ENCODE data around the gene ZFYVE26. TPM values are rescaled to one million over a fixed set of nuclear protein-coding genes. Genes with fewer than 3 reads are reported as not detected.
A peak's percentile ranks its signal among the peaks of the same experiment; 100 is the strongest.
"Not testable (repeated sequence)": the region's sequence is repeated elsewhere in the genome, so short reads cannot be mapped to it uniquely, and the experiment has no call there.

The ZFYVE26 gene
- total RNA-seq, 2 experiments from 2014 or later = 14.4 to 16.8 TPM

GRCh38 chr14:67704484-67705089 lies 111.8 kb downstream of the ZFYVE26 start:
- Mint-ChIP-seq H3K4me1 (ENCODE audit: low read depth) (no peaks in the 10 kb centered on the region), H3K4me3 (no peak overlapping the region), H3K36me3 (ENCODE audit: low read depth) (no peaks in the 10 kb centered on the region), H3K27ac (no peak overlapping the region), H3K27me3 (peaks cover 2% of the 10 kb centered on the region), H3K9me3 (peaks cover 5% of the 10 kb centered on the region)
- DNase-seq = peak; percentile 44
- ChIA-PET CTCF (interaction anchor here (0.7 to 6.0 kb wide), 61 partner anchors 8 to 290 kb away, joined by 3 to 119 read pairs (median 5); partner anchors contain the start of genes ARG2, PIGH, PLEKHH1 and RDH11), POLR2A (interaction anchor here (0.6 to 1.2 kb wide), 5 partner anchors 11 to 278 kb away, joined by 3 to 4 read pairs (median 3); no protein-coding TSS in a partner anchor)
- peak; percentile 89 for ATAC-seq
- intact Hi-C loops (cut with micrococcal nuclease) = loop anchor here (2.0 to 10.0 kb wide), 2 partner anchors 86 to 120 kb away; partner anchors contain the start of gene ARG2
- TF ChIP-seq, protein P1, sequence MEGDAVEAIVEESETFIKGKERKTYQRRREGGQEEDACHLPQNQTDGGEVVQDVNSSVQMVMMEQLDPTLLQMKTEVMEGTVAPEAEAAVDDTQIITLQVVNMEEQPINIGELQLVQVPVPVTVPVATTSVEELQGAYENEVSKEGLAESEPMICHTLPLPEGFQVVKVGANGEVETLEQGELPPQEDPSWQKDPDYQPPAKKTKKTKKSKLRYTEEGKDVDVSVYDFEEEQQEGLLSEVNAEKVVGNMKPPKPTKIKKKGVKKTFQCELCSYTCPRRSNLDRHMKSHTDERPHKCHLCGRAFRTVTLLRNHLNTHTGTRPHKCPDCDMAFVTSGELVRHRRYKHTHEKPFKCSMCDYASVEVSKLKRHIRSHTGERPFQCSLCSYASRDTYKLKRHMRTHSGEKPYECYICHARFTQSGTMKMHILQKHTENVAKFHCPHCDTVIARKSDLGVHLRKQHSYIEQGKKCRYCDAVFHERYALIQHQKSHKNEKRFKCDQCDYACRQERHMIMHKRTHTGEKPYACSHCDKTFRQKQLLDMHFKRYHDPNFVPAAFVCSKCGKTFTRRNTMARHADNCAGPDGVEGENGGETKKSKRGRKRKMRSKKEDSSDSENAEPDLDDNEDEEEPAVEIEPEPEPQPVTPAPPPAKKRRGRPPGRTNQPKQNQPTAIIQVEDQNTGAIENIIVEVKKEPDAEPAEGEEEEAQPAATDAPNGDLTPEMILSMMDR (IDR thresholded peaks at IDR 0.05) = peak; percentile 72

DNA sequence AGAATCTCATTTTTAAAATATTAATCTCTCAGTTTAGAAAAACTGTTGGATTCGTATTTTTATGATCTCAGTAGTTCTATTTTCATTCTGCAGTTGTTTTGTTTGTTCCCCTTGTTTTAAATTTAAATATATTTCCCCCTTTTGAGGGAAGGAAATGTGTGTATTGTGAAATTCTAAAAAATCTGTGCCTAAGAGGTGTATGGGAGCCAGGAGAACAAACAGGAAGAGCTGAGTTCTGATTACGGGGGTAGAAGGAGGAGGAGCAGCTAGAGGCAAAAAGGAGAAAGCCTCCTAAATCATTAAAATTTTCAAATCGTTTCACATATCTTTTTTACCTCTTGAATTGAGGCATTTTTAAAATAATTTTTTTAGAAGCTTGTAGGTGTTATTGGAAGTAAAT lies 112.4 kb downstream of the ZFYVE26 start:
- DNase-seq (no peak), ATAC-seq (no peak)
- TF ChIP-seq, protein P1 (IDR thresholded peaks at IDR 0.05) = no peak
- H3K27me3 Mint-ChIP-seq = peaks cover 2% of the 10 kb centered on the region
- POLR2A ChIA-PET = interaction anchor here (1.0 to 1.2 kb wide), 4 partner anchors 11 to 83 kb away, joined by 3 to 4 read pairs (median 4); no protein-coding TSS in a partner anchor
- no peak overlapping the region for H3K4me3 Mint-ChIP-seq
- H3K36me3 Mint-ChIP-seq (ENCODE audit: low read depth) = no peaks in the 10 kb centered on the region
- no peak overlapping the region for H3K27ac Mint-ChIP-seq
- no peaks in the 10 kb centered on the region for H3K4me1 Mint-ChIP-seq (ENCODE audit: low read depth)
- peaks cover 1% of the 10 kb centered on the region for H3K9me3 Mint-ChIP-seq
- intact Hi-C loops (cut with micrococcal nuclease) = loop anchor here (2.0 to 10.0 kb wide), 2 partner anchors 85 to 119 kb away; partner anchors contain the start of gene ARG2
- CTCF ChIA-PET = interaction anchor here (0.7 to 6.0 kb wide), 58 partner anchors 9 to 290 kb away, joined by 3 to 119 read pairs (median 6); partner anchors contain the start of genes ARG2, PIGH, PLEKHH1 and RDH11

GRCh38 chr14:67701492-67701891 lies 114.9 kb downstream of the ZFYVE26 start, which contains the start of gene RDH12:
Gene RDH12 (plus strand): TSS chr14:67701886. CDS start chr14:67722643, 20,757 bp downstream.
- intact Hi-C loops (cut with micrococcal nuclease) = loop anchor here (10.0 kb wide), 1 partner anchor 117 kb away; no protein-coding TSS in a partner anchor
- POLR2A ChIA-PET = interaction anchor here (0.7 kb wide), 1 partner anchor 83 kb away, joined by 3 read pairs; no protein-coding TSS in a partner anchor
- H3K27me3 Mint-ChIP-seq; H3K4me1 Mint-ChIP-seq (ENCODE audit: low read depth); H3K27ac Mint-ChIP-seq; H3K9me3 Mint-ChIP-seq; ATAC-seq; H3K4me3 Mint-ChIP-seq; H3K36me3 Mint-ChIP-seq (ENCODE audit: low read depth); DNase-seq: not testable (repeated sequence)
- CTCF ChIA-PET = interaction anchor here (1.1 to 6.0 kb wide), 6 partner anchors 35 to 274 kb away, joined by 3 to 119 read pairs (median 38); partner anchors contain the start of genes ARG2 and PIGH

DNA sequence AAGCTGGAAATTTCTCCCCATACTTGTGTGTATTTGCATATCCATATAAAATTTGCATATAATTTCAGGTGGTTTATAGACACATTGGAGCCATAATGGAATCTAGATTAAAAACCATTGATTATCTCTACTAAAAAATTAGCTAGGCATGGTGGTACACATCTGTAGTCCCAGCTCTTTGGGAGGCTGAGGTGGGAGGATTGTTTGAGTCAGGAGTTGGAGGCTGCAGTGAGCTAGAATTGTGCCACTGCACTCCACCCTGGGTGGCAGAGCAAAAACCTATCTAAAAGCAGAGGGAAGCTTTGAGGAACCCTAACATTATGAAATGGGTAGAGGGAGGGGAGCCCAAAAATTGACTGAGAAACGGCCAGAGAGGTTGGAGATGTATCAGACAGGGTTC lies 118.2 kb downstream of the ZFYVE26 start:
- ATAC-seq (no peak), DNase-seq (no peak)
- no peaks in the 10 kb centered on the region for H3K9me3 Mint-ChIP-seq
- ChIA-PET CTCF (interaction anchor here (1.6 to 2.3 kb wide), 2 partner anchors 25 to 79 kb away, joined by 4 to 10 read pairs; partner anchors contain the start of gene ARG2), POLR2A (interaction anchor here (0.7 kb wide), 1 partner anchor 27 kb away, joined by 3 read pairs; no protein-coding TSS in a partner anchor)
- no peak overlapping the region for H3K27ac Mint-ChIP-seq
- TF ChIP-seq, protein P1 (IDR thresholded peaks at IDR 0.05) = no peak
- peaks cover 13% of the 10 kb centered on the region for H3K4me1 Mint-ChIP-seq (ENCODE audit: low read depth)
- intact Hi-C loops (cut with micrococcal nuclease) = no loop called here
- H3K4me3 Mint-ChIP-seq = no peak overlapping the region
- peaks cover 2% of the 10 kb centered on the region for H3K36me3 Mint-ChIP-seq (ENCODE audit: low read depth)
- H3K27me3 Mint-ChIP-seq = no peaks in the 10 kb centered on the region

GRCh38 chr14:67697006-67697405 lies 119.4 kb downstream of the ZFYVE26 start:
- ChIA-PET CTCF (interaction anchor here (1.6 kb wide), 1 partner anchor 23 kb away, joined by 4 read pairs; no protein-coding TSS in a partner anchor), POLR2A (no interaction called here)
- no peaks in the 10 kb centered on the region for H3K27me3 Mint-ChIP-seq
- H3K9me3 Mint-ChIP-seq = no peaks in the 10 kb centered on the region
- TF ChIP-seq, protein P1 (IDR thresholded peaks at IDR 0.05) = no peak
- intact Hi-C loops (cut with micrococcal nuclease) = no loop called here
- no peak overlapping the region for H3K4me3 Mint-ChIP-seq
- peaks cover 10% of the 10 kb centered on the region for H3K36me3 Mint-ChIP-seq (ENCODE audit: low read depth)
- DNase-seq (no peak), ATAC-seq (no peak)
- H3K27ac Mint-ChIP-seq = no peak overlapping the region
- peaks cover 22% of the 10 kb centered on the region for H3K4me1 Mint-ChIP-seq (ENCODE audit: low read depth)

Other genes with a start within 250 kb of the ZFYVE26 start
- gene PIGH, start 216.3 kb downstream of the ZFYVE26 start, total RNA-seq = 10 to 100 TPM; 20.3 to 21.9 TPM
- 1 to 10 TPM; 9.9 TPM for gene ARG2, start 196.7 kb downstream of the ZFYVE26 start, total RNA-seq
- 10 to 100 TPM; 57.3 to 59.7 TPM for gene VTI1B, start 142.0 kb downstream of the ZFYVE26 start, total RNA-seq
- 10 to 100 TPM; 78.9 to 83.2 TPM for gene RDH11, start 120.8 kb downstream of the ZFYVE26 start, total RNA-seq
- gene RDH12, start 114.7 kb downstream of the ZFYVE26 start, total RNA-seq = not detected
- 10 to 100 TPM; 38.2 to 40.6 TPM for gene RAD51B, start 3.2 kb upstream of the ZFYVE26 start, total RNA-seq